HFFc6 (cell line): Measurements from ENCODE around the gene RASGRF2. TPM values are rescaled to one million over a fixed set of nuclear protein-coding genes. Genes with fewer than 3 reads are reported as not detected.

Experiments used
- DNase-seq: peaks from one replicate; pipeline ENCODE4 v3.0.0-alpha.2; 2018
- H3K27ac Mint-ChIP-seq: 2 replicates; pipeline ENCODE4 v1.8.0; 2020; ENCODE audit warnings: mild to moderate bottlenecking, mixed read lengths
- H3K27me3 Mint-ChIP-seq: 2 replicates; pipeline ENCODE4 v1.8.0; 2021; ENCODE audit warnings: mild to moderate bottlenecking, moderate library complexity, mixed read lengths; ENCODE audit not compliant: insufficient read depth
- H3K36me3 Mint-ChIP-seq: 2 replicates; pipeline ENCODE4 v1.8.0; 2021; ENCODE audit warnings: low read depth, mixed read lengths
- H3K4me1 Mint-ChIP-seq: 2 replicates; pipeline ENCODE4 v1.8.0; 2020; ENCODE audit warnings: low read depth, mixed read lengths
- H3K4me3 Mint-ChIP-seq: 2 replicates; pipeline ENCODE4 v1.8.0; 2020; ENCODE audit warnings: mild to moderate bottlenecking, moderate library complexity, mixed read lengths
- H3K9me3 Mint-ChIP-seq: 2 replicates; pipeline ENCODE4 v1.8.0; 2020; ENCODE audit warnings: mild to moderate bottlenecking, mixed read lengths
- CTCF ChIP-seq: fragments of 200-600 bp; sonication (generic); IDR thresholded peaks from 2 replicates; pipeline ENCODE4 v1.5.0; 2021; ENCODE audit warnings: antibody characterized with exemption, mild to moderate bottlenecking
- total RNA-seq, 6 experiments: library from RNA; stranded (reverse); fragmentation: NEBNext Ultra II Directional; extraction: Animal tissue kit (Norgen Biotek cat#: 25700); gene quantifications; 2 replicates in 1 of 6; 3 replicates in 5 of 6; pipeline ENCODE4 v1.2.3, GENCODE V29; 2021

Gene RASGRF2
- total RNA-seq, 6 experiments from 2014 or later, result 0.21 to 0.97 (median 0.69) TPM

DNA sequence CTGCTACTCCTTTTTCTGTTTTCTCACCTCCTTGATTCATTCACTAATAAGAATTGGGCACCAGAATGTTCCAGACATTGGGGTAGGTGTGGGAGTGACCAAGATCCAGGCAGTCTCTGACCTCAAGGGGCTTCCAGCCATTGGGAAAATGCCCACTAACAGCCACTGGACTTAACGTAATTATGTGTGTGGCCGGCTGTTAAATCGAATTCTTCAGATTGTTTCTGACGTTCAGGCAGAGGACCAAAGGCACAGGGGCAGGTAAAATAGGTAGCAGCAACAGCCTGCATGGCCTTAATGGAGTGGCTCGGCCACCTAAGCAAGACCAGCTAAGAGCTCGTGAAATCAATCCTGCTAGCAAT is 224.6 kb downstream of the RASGRF2 start:
- no peak overlapping the region for H3K4me3 Mint-ChIP-seq
- DNase-seq, result no peak
- H3K4me1 Mint-ChIP-seq, result no peaks in the 10 kb centered on the region
- no peak overlapping the region for H3K27ac Mint-ChIP-seq
- peaks cover 19% of the 10 kb centered on the region for H3K27me3 Mint-ChIP-seq
- H3K9me3 Mint-ChIP-seq, result no peaks in the 10 kb centered on the region
- H3K36me3 Mint-ChIP-seq, result no peaks in the 10 kb centered on the region
- no peak for TF ChIP-seq CTCF

GRCh38 chr5:81187885-81188284 is 227.7 kb downstream of the RASGRF2 start:
- no peak overlapping the region for H3K27ac Mint-ChIP-seq
- H3K9me3 Mint-ChIP-seq, result no peaks in the 10 kb centered on the region
- TF ChIP-seq CTCF, result no peak
- H3K4me1 Mint-ChIP-seq, result no peaks in the 10 kb centered on the region
- DNase-seq, result no peak
- peaks cover 23% of the 10 kb centered on the region for H3K27me3 Mint-ChIP-seq
- no peaks in the 10 kb centered on the region for H3K36me3 Mint-ChIP-seq
- no peak overlapping the region; the same call in 1 of the 2 replicates for H3K4me3 Mint-ChIP-seq

DNA sequence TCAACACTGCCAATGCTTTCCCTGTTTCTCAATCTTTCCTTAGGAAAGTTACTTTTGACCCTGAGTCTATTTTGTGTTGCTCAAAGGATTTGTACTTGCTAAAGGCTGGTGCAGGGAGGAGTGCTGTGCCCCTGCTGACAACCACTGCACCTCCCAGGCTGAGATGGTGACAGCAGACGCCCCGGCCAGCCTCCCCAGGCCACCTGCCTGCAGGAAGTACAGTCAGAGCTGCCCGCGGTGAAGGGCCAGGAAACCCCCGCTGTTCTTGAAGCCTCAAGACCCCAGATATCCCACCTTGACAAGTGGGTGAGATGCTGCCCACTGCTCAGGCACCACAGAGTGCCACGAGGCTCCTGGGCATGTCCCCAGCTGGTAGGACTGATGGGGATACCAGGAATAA is 228.8 kb downstream of the RASGRF2 start:
- no peak overlapping the region for H3K4me3 Mint-ChIP-seq

DNA sequence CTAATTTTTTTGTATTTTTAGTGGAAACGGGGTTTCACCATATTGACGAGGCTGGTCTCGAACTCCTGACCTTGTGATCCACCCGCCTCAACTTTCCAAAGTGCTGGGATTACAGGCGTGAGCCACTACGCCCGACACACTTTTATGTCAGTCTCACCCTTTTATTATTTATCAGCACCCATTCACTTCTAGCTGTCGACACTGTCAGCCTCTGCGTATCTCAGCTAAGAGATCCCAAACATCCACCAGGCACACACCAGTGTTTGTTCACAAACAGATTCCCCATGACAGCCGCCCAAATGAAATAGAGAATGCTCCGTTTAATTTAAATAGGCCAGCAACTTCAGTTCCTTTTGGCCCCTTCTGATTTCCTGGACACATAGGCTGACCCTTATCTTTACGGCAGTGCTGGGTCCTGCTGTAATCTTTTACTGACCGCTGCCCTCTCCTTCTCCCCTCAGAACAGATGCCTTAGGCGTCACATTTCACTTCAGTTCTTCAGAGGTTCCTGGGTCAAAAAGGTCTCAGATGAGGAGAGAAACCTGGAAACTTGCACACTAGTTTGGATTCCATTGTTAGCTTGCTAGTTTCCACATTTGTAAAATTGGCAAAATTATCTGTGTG is 229.8 kb downstream of the RASGRF2 start:
- no peak for DNase-seq
- H3K4me1 Mint-ChIP-seq, result peaks cover 6% of the 10 kb centered on the region

More for the DNA sequence above, 228.8 kb downstream of the RASGRF2 start:
- DNase-seq, result no peak
- H3K27me3 Mint-ChIP-seq, result peaks cover 25% of the 10 kb centered on the region
- H3K27ac Mint-ChIP-seq, result no peak overlapping the region
- H3K9me3 Mint-ChIP-seq, result no peaks in the 10 kb centered on the region
- no peak for TF ChIP-seq CTCF
- no peaks in the 10 kb centered on the region for H3K36me3 Mint-ChIP-seq
- H3K4me1 Mint-ChIP-seq, result no peaks in the 10 kb centered on the region

DNA sequence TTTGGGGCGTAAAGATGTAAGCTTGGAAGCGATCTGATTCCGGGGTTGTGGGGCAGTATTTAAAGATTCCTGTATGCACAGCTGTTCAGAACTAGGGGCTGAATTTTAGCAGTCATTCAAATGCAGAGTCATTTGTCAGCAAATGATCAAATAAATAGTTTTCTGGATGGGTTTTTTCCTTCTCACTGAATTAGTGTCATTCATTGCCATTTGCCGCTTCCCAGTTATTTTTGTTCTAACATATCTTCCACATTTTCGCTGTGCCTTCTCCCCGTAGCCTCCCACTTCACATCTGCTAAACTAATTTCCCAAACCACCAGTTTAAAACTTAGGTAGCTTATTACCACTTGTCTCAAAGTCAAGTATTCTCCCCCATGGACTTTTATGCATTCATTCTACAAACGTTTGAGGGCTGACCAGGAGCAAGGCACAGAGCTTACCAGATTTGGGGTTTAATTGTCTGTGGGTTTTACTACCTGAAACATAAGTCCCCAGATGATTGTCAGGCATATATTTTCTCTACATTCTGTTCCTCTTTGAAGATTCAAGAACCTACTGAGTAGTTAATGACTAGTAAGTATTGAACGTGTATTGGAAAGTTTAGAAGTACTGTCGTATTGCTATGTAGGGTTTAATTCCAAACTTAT is 231.7 kb downstream of the RASGRF2 start:
- H3K4me3 Mint-ChIP-seq, result no peak overlapping the region
- H3K27me3 Mint-ChIP-seq, result peaks cover 17% of the 10 kb centered on the region
- H3K36me3 Mint-ChIP-seq, result no peaks in the 10 kb centered on the region
- no peak for TF ChIP-seq CTCF
- peaks cover 14% of the 10 kb centered on the region for H3K4me1 Mint-ChIP-seq
- no peaks in the 10 kb centered on the region for H3K9me3 Mint-ChIP-seq
- no peak overlapping the region for H3K27ac Mint-ChIP-seq
- no peak for DNase-seq

More for the DNA sequence above, 229.8 kb downstream of the RASGRF2 start:
- Mint-ChIP-seq H3K9me3 (no peaks in the 10 kb centered on the region), H3K36me3 (no peaks in the 10 kb centered on the region), H3K27me3 (peaks cover 21% of the 10 kb centered on the region), H3K27ac (no peak overlapping the region), H3K4me3 (no peak overlapping the region)
- no peak for TF ChIP-seq CTCF
